Skeletal muscle cell (primary cell): Measurements from ENCODE around the gene DNAH17.

Experiments
- DNase-seq: peaks from one replicate; pipeline ENCODE4 v3.0.0-alpha.2; 2010; ENCODE audit warnings: low read depth
- H3K4me3 ChIP-seq: 2 replicates; pipeline ENCODE4 v1.5.1; 2011; ENCODE audit warnings: low read depth, mild to moderate bottlenecking, control low read depth, low read length, moderate library complexity

The DNAH17 gene

GRCh38 chr17:78576389-78577112 is 645 bp downstream of the DNAH17 start:
- no peak overlapping the region for H3K4me3 ChIP-seq
- no peak for DNase-seq

DNA sequence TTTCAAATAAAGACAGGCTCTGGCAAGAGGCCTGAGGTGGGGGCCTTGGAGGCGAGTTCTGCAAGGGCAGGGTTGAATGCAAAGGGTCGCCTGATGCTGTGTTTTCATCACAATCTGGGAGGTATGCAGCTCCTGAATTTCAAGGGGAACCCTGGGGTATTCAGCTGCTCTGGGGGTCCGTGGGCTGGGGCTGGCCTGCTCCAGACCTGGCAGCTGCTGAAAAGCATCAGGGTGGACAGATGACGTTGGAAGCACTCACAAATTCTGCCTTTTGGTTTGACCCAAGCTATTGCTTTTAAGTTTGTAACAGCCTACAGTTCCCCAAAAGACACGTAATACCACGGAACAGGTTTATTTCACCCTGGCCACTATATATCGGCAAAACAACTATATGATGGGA is 1.3 kb downstream of the DNAH17 start:
- H3K4me3 ChIP-seq = no peak overlapping the region
- DNase-seq = no peak

GRCh38 chr17:78575340-78575739 is 1.9 kb downstream of the DNAH17 start:
- DNase-seq = no peak
- no peak overlapping the region for H3K4me3 ChIP-seq

DNA sequence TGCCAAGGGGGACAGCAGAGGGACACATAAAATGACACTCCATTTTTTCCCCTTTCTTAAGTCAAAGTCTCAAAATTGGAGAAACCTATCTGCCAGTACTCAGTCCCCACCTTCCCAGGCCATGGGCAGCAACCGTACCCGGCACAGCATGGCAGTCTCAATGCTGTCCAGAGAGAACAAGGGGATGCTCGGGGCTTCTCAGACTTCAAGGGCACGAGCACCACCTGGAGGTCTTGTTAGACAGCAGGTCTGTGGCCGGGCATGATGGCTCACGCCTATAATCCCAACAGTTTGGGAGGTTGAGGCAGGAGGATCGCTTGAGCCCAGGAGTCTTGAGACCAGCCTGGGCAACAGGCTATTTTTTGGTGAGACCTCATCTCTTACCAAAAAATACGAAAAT is 3.2 kb downstream of the DNAH17 start:
- no peak for DNase-seq
- H3K4me3 ChIP-seq = no peak overlapping the region

GRCh38 chr17:78572239-78573205 is 4.7 kb downstream of the DNAH17 start:
- no peak for DNase-seq
- no peak overlapping the region for H3K4me3 ChIP-seq

DNA sequence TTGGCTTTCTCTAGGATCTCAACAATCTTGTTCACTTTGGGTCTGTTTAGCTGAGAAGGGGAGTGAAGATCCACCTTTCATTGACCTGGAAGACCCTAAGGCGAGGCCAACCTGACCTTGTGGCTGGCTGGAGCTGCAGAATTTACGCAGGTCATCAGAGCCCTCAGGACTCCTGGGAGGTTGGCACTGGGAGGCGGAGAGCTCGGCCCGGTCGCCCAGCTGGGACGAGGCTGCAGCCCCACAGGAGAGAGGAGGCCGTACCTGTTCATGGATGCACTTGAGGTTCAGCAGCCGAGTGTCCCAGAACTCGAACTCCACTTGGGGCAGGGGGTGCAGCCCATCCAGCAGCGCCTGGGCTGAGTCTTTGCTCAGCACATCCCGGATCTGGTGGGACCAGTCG is 5.9 kb downstream of the DNAH17 start:
- DNase-seq = no peak
- H3K4me3 ChIP-seq = no peak overlapping the region

GRCh38 chr17:78568494-78569115 is 8.6 kb downstream of the DNAH17 start:
- DNase-seq = no peak
- no peak overlapping the region for H3K4me3 ChIP-seq

DNA sequence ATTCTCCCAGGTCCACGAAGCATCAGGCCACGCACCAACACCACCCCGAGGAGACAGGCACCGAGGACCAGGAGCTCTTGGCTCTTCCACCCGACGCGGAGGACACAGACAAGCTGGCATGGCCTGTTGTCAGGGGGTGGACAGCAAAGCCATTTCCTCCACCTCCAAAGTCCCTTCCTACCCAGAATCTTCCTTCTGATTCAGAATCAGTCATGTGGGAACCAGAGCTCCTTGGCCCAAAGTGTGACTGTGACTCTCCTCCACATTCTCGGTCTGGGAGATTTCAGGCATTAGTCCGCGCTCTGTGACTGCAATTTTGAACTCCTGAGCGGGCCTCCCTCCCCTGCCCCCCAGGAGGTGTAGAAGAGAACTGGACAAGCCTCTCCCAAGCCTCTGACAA is 9.2 kb downstream of the DNAH17 start:
- DNase-seq = no peak
- H3K4me3 ChIP-seq = no peak overlapping the region

DNA sequence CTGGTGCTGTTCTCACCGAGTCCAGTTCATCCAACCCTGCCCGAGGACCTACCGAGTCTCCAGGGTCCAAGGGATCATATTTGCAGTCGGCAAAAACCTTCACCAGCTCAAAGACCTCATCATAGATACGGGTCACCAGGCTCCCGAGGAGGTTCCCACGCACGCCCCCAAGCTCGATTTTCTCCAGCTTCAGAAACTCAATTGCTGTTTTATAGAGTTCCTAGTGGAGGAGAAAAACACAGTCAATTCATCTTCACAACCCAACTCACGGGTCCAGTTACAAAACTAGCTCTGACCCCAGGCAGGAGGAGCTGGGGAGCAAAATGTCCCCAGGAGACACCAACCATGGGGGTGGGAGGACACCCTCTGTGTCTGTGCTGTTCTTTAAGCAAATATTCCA is 10.2 kb downstream of the DNAH17 start:
- no peak overlapping the region for H3K4me3 ChIP-seq
- DNase-seq = no peak

- no peak for DNase-seq
Measured at GRCh38 chr17:78563189-78564145, 13.7 kb downstream of the DNAH17 start.

DNA sequence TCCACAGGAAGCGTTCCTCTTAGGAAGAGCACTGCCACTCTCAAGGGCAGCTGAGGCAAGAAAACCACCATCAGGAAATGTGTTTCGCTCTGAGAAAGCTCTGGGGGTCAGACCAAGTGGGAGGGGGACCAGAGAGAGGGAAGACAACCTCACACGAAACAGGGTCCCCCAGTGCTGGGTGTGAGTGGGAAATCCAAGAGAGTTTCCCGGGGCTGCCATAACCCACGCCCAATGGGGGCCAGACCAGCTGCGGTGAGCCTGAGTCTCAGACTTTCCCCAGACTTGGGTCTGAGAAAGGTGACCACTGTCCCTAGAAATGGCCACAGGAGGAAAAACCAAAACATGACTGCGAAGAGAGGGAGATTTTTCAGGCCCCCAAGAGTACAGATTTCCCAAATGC is 14.5 kb downstream of the DNAH17 start:
- no peak overlapping the region for H3K4me3 ChIP-seq
- DNase-seq = no peak

More at GRCh38 chr17:78563189-78564145, 13.7 kb downstream of the DNAH17 start:
- no peak overlapping the region for H3K4me3 ChIP-seq

GRCh38 chr17:78561166-78561565 is 16.0 kb downstream of the DNAH17 start:
- H3K4me3 ChIP-seq = no peak overlapping the region
- DNase-seq = no peak

DNA sequence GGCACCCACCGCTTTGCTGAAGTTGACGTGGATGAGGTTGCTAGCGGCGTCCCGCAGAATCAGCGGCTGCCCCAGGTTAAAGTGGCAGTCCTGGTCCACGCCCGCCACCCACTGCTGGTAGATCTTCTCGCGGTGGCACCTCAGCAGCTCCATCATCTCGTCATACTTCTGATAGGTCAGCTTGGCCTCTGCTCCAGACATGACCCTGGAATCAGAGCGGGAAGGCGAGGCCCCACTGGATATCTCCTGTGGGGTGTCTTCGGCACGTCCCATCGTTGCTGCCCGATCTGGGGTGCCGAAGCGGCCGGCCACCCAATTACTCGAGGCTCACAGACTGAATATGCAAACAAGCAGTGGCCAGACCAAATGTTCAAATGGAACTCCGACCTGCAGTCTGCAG is 16.5 kb downstream of the DNAH17 start:
- no peak overlapping the region for H3K4me3 ChIP-seq
- DNase-seq = no peak

GRCh38 chr17:78559749-78560368 is 17.3 kb downstream of the DNAH17 start:
- H3K4me3 ChIP-seq = no peak overlapping the region
- DNase-seq = no peak

DNA sequence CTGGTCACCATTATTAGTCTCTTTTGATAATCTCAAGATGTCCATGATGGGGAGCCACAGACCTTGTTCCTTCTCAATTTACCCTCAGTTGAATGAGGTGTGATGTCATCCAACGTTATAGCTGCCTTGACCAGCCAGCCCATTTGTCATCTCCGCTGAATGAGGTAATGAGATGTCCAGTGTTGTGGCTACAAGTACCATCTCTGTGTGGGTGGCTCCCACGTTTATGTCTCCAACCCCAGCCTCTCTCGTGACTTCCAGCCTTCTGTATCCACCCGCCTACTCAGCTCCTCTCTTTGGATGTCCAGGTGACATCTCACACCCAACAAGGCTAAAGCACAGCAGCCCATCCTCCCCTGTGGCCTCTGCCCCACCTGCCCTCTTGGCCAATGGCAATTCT is 18.2 kb downstream of the DNAH17 start:
- no peak overlapping the region for H3K4me3 ChIP-seq
- no peak for DNase-seq

DNA sequence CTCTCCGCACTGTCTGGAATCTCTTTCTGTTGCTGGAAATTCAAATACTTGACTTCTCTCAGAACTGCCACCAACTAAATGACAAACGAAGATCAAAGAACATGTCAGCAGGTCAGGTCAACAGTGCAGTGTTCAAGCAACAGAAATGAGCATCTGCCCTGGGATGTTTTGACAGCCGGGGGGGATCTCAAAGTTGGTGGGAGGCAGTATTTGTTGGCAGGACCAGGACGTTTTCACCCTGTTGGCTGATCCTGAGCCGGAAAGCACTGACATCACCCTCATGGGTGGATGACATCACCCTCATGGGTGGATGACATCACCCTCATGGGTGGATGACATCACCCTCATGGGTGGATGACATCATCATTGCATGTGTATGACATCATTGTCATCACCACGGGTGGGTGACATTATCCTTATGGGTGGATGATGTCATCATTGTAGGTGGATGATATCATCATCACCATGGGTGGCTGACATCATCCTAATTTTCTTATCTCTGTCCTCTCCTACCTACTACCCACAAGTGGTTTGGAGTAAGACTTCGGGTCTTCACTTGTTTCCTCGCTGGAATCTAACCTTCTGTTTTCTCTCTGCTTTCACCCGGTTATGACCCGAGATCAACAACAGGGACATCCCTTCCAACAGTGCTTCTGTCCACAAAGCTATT is 18.9 kb downstream of the DNAH17 start:
- no peak for DNase-seq
- H3K4me3 ChIP-seq = no peak overlapping the region

DNA sequence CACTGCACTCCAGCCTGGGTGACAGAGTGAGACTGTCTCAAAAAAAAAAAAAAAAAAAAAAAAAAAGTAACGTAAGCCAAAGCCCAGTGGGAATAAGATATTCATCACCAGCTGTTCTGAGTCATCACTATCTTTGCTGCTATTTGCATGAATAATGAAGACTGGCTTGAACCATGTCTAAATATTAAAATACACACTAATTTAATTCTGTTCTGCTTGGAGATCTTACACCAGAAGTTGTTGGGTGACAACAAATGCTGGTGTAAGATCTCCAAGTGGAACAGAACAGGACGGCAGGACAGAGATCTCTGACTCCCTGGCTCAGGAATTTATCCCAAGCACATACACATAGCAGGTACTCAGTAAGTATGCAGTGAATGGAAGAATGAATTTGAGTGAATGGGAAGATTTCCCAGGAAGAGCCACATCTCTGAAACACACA is 19.6 kb downstream of the DNAH17 start:
- no peak overlapping the region for H3K4me3 ChIP-seq
- DNase-seq = peak; percentile 32

DNA sequence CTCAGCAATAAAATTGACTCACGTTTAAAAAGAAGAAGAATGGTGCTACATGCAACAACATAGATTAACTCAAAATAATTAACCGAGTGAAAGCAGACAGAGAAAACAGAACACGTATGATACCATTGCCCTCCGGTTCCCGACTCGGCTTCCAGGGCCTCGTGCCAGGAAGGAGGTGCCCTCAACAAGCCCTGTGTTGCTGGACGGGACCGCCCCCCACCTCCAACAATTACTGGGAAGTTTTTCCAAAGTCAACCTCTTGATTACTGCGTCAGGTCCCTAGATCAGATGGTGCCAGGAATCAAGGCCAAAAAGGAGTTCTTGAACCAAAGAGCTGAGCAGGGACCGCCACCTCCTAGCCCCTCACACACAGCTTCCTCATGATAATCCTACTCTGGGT is 20.4 kb downstream of the DNAH17 start:
- H3K4me3 ChIP-seq = no peak overlapping the region
- no peak for DNase-seq
